Posterior cingulate gyrus (tissue), 11 donors: Measurements from ENCODE around the gene TRPM1.
"Not testable (repeated sequence)": the region's sequence is repeated elsewhere in the genome, so short reads cannot be mapped to it uniquely, and the experiment has no call there.

Experiments used
- DNase-seq, 10 donors: peaks; one replicate each; pipeline versions ENCODE4 v3.0.0 to v3.0.0-alpha.2; 2020 to 2021; ENCODE audit warnings: mixed read lengths in 3 of 10
- intact Hi-C: fragments of 100-400 bp; cut with DNase I; formaldehyde crosslinking; loops from one replicate; pipeline ENCODE4 v1.15.1; 2023

TRPM1 gene

DNA sequence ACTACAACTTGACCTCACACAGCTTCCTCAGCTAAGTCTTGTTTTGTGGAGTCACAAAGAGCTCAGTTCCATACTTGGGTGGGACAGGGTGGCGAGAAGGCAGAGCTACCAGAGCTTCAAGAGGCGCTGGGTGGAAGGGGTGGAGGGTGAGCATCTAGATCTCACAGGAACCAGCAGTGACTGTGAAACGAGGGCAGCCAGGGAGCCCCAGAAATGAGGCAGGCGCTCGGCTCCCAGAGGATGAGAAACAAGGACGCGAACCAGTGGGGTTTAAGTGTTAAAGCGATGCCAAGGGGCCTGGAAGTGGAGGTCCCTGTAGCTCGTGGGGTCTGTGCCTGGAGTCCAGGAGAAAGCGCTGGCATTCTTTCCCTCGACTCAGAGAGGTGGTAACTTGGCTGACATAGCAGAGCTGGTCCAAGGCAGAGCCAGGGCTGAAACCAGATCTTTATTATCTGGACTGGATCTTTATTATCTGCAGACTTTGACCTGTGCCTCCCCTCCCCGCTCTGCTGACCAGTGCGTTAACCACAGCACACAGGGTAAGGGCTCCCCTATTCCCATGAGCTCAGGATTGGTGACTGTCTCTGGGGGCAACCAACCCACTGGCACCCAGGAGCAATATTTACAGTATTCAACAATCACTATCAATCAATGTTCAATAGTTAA is 26.2 kb upstream of the TRPM1 start:
- intact Hi-C loops, result loop anchor here (10.0 kb wide), 4 partner anchors 183 to 333 kb away; partner anchors contain the start of gene FAN1
- peak in 1 of 10 donors; percentile 74 for DNase-seq

- no peak for DNase-seq
- intact Hi-C loops, result loop anchor here (10.0 kb wide), 4 partner anchors 180 to 330 kb away; partner anchors contain the start of gene FAN1
Measured at GRCh38 chr15:31125061-31125460, 23.5 kb upstream of the TRPM1 start.

DNA sequence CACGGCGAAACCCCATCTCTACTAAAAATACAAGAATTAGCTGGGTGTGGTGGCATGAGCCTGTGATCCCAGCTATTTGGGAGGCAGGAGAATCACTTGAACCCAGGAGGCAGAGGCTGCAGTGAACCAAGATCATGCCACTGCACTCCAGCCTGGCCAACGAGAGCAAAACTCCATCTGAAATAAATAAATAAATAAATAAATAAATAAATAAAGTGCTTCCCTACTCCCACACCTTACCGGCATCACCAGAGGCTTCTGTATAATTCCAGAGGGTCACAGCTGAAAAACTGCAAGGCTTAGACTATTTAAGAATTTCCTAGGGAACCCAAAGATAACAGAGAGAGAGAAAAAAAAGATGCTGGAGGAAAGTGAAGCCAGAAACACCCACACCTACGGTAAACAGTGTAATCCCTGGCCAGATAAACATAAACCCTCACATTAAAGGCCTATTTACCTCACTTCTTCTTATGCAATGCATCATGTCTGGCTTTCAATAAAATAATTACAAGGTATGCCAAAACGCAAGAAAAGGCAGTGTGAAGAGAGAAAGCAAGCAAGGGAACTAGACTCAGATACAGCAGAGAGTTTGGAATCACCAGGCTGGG is 15.0 kb upstream of the TRPM1 start:
- no peak for DNase-seq
- intact Hi-C loops, result no loop called here

DNA sequence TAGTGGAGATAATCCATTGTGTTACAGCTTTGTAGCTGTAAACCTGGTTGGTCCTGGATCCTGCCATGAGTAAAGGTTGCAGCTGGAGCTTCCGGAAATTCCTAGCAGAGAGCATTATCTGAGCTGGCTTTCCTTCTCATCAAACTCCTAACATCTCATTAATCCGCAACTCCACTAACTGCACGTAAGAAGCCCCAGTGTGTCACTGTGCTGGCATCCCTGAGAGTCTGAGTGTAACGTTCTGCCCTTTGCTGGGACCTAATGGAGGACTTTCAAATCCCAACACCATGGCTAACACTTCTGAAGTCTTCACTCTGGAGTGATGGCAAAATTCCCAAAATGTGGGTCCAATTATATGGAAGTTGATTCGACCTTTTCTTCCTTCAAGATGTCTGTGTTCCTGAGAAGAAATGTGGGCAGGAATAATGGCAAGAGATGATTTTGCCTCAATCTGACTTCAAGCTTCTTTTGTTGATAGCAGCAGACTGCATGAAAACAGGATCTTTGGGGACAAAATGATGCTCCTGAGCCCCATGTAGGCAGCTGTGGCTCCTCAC is 9.6 kb upstream of the TRPM1 start:
- DNase-seq, result no peak
- intact Hi-C loops, result no loop called here

DNA sequence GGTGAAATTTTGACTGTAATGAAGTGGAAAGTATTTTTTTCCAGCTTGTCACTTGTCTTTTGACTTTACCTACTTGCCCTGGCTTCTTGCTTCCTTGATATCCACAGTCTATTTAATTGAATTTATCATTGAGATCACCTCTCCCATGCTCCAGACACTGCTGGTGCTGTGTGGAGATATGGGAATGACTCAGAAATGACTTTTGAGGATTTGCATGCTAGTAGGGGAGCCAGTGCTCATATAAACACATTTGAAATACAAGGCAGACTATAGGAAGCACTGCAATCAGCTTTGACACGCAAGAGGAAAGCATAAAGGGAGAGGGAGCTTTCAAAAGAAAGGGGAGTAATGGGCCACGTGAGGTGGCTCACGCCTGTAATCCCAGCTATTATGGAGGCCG is 7.3 kb upstream of the TRPM1 start:
- no peak for DNase-seq
- intact Hi-C loops, result no loop called here

GRCh38 chr15:31106495-31107300 is 5.2 kb upstream of the TRPM1 start:
- no peak for DNase-seq
- intact Hi-C loops, result no loop called here

- intact Hi-C loops, result no loop called here
- peak in 1 of 10 donors; percentile 59 for DNase-seq
Measured at GRCh38 chr15:31104003-31104402, 2.5 kb upstream of the TRPM1 start.

GRCh38 chr15:31102374-31103342 is 1.1 kb upstream of the TRPM1 start:
- DNase-seq, result peak in 1 of 10 donors; percentile 63
- intact Hi-C loops, result no loop called here

DNA sequence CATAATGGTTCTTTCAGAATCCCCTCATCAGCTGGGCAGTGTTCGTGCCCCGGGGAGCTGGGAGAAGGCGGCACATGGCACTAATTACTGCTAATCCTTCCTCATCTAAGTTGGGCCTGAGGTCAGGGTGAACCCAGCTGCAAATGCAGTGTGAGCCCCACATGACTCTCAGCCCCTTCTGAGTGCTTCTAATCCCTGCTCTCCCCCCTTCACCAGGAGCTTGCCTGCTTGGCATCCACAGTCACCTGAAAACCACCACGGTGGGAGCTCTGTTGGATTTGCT is 455 bp upstream of the TRPM1 start:
- DNase-seq, result peak in 2 of 10 donors; percentile 19 to 72

DNA sequence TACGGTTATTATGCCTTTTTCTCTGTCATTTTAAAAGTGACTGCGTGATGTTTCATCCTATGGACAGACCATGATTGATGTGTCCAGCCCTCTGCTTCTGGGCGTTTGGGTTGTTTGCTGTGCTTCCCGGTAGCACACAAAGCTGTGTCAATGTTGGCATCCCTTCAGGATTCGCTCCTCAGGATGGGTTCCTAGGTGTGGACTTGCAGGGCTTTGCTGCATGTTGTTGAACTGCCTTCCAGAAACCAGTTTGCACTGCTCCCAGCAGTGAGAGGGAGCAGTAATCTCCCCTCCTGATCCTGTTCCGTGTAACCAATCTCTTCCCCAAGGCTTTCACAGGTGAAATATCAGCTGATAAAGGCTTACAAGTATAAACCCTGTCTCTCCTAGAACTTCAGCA is 787 bp downstream of the TRPM1 start:
- intact Hi-C loops, result no loop called here
- no peak for DNase-seq

More for the DNA sequence above, 455 bp upstream of the TRPM1 start:
- intact Hi-C loops, result no loop called here

- intact Hi-C loops, result loop anchor here (10.0 kb wide), 1 partner anchor 94 kb away; no protein-coding TSS in a partner anchor
- no peak for DNase-seq
Measured at GRCh38 chr15:31098953-31099740, 2.4 kb downstream of the TRPM1 start.

DNA sequence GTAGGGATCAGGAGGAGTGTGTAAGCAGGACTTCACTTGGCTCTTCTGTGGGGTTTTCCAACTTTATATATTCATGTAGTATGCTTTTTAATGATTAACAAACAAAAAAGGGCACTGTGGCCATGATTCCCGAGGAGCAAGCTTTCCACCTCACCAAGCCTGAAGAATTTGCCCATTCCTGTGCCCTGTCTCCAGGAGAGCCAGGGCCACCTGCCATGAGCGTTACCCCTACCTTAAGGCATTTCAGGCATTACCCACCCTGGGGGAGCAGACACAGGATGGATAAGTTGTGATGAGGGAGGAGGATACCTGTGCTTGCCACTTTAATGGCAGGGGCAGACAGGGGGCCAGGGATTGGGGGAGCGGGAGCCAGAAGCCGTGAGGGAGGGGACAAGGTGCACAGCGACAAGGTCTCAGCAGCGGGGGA is 3.0 kb downstream of the TRPM1 start:
- DNase-seq, result no peak
- intact Hi-C loops, result loop anchor here (10.0 kb wide), 1 partner anchor 94 kb away; no protein-coding TSS in a partner anchor

- intact Hi-C loops, result loop anchor here (10.0 kb wide), 1 partner anchor 92 kb away; no protein-coding TSS in a partner anchor
- peak in 1 of 10 donors; percentile 64 for DNase-seq
Measured at GRCh38 chr15:31096563-31096962, 5.0 kb downstream of the TRPM1 start.

- DNase-seq, result peak in 1 of 10 donors; percentile 54
- intact Hi-C loops, result loop anchor here (10.0 kb wide), 1 partner anchor 87 kb away; no protein-coding TSS in a partner anchor
Measured at GRCh38 chr15:31091481-31091880, 10.0 kb downstream of the TRPM1 start.

DNA sequence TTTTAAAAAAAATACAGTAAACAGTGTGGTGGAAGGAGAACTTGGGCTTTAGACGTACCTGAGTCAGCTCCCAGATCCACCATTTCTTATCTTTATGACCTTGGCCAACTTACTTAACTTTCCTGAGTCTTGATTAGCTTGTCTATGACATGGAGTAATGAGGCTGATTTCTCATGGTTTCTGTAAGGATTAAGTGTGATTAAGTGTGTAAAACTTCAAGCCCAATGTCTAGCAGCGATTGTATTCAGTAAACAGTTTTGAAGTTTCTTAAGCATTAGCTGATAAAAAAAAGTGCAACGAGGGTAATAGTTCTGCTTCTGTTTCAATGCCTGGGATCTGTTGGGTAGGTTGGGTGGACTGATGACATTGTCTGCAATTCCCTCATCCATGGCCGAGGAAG is 10.8 kb downstream of the TRPM1 start:
- no peak for DNase-seq
- intact Hi-C loops, result loop anchor here (10.0 kb wide), 1 partner anchor 86 kb away; no protein-coding TSS in a partner anchor

DNA sequence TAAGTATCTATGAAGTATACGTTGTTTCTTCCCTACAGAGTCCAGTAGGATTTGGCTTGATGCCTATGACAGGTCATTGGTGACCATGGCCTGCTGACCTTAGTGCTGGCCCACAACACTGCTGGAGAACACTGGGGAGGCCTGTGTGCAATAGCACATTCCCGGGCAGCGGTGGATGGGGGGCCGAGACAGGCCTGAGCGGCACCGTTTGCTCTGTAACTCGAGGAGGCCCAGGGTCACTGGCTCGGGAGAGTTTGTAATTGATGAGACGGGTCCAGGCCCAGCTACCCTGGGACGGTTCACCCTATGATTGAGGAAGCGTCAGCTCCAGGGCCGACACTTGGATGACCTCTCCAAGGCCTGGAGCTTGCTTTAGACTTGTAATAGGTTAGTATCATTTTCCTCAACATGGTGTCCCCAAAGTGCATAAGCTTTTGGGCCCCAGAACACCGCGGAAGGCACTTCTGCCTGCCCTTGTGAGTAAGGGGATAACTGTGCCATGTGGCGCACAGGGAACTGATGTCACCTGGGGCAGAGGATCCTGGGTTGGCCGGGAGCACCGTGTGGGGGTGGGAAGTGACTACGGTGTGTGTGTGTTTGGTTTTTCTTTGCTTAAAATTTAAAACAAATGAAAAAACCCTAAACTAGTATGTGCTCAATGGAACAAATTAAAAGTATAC is 12.0 kb downstream of the TRPM1 start:
- DNase-seq, result peak in 1 of 10 donors; percentile 72
- intact Hi-C loops, result loop anchor here (10.0 kb wide), 1 partner anchor 85 kb away; no protein-coding TSS in a partner anchor

DNA sequence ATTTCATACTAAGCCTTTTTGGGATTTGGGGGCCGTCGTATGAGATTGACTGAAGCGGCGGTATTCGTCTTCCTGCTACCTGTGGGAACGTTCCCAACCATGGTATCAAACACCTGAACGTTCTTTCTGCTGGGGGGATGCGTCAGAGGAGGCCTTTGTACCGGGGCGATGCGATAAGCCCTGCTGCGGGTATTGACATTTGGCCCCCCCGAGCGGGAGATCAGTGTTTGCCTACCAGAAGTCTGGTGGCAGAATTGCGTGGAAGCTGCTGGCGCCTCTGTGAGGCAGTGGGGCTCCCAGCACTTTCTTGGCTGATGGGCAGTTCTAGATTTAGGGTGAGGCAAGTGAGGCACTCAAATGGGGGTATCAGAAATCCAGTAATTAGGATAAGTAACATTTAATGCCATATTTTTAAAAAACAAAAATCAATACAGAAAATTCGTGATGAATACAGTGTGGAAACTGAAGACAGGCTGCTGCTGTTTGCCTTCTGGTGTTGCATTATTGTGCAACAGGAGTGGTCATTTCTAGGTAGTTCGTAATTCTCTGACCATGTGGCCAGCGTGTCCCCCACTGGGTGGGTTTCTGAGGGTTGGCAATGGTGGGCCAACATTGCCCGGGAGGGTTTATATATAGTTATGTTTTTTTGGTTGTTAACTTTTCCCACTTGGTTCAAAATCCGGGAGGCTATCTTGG is 12.7 kb downstream of the TRPM1 start:
- intact Hi-C loops, result no loop called here
- DNase-seq, result peak in 1 of 10 donors; percentile 34

- intact Hi-C loops, result not testable (repeated sequence)
- peak in 1 of 10 donors; percentile 11 for DNase-seq
Measured at GRCh38 chr15:31088041-31088440, 13.5 kb downstream of the TRPM1 start.
